Mesothelial cell of epicardium (in vitro differentiated cells): ENCODE data around the gene MOGAT1. TPM values are rescaled to one million over a fixed set of nuclear protein-coding genes. Genes with fewer than 3 reads are reported as not detected.

Experiments
- DNase-seq, 2 experiments: peaks; one replicate each; pipeline ENCODE4 v3.0.0; 2021; ENCODE audit warnings: low spot score in 2 of 2; ENCODE audit not compliant: unreplicated experiment in 2 of 2
- H3K27ac Mint-ChIP-seq: 2 replicates; pipeline ENCODE4 v1.8.0; 2021; ENCODE audit warnings: mixed read lengths
- H3K27me3 Mint-ChIP-seq: 2 replicates; pipeline ENCODE4 v1.8.0; 2021; ENCODE audit warnings: low read depth, mixed read lengths
- H3K36me3 Mint-ChIP-seq: 2 replicates; pipeline ENCODE4 v1.8.0; 2021; ENCODE audit warnings: mixed read lengths
- H3K4me1 Mint-ChIP-seq: 2 replicates; pipeline ENCODE4 v1.8.0; 2021; ENCODE audit warnings: mixed read lengths
- H3K4me3 Mint-ChIP-seq: 2 replicates; pipeline ENCODE4 v1.8.0; 2021; ENCODE audit warnings: mild to moderate bottlenecking, moderate library complexity, mixed read lengths
- H3K9me3 Mint-ChIP-seq: 2 replicates; pipeline ENCODE4 v1.8.0; 2021; ENCODE audit warnings: mixed read lengths
- total RNA-seq: library from RNA; stranded (reverse); gene quantifications from 3 replicates; pipeline ENCODE4 v1.2.1, GENCODE V29; 2021
- TF ChIP-seq, protein P1 (sequence below): fragments of 200-600 bp; sonication (generic); IDR thresholded peaks from one replicate; pipeline ENCODE4 v1.5.0; 2021; ENCODE audit warnings: antibody characterized with exemption; ENCODE audit not compliant: unreplicated experiment

The MOGAT1 gene
- total RNA-seq, 1 donor from 2014 or later, result not detected

DNA sequence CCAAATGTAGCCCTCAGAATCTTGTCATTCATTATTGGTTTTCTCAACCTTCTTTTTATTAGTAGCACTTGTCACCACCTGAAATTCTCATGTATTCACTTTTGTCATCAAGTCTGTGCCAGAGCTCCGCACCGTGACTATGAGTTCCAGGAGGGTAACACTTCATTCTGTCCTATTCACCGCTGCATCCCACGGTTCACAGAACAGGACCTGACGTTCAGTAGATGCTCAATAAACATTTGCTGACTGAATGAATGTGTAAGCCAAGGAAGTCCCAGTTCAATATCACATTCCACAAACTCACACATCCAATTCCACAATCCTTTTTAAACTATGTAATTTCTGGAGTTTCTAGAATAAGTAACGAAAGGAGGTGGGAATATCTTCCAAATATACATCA is 65.5 kb downstream of the MOGAT1 start:
- H3K27ac Mint-ChIP-seq, result no peak overlapping the region
- TF ChIP-seq, protein P1, sequence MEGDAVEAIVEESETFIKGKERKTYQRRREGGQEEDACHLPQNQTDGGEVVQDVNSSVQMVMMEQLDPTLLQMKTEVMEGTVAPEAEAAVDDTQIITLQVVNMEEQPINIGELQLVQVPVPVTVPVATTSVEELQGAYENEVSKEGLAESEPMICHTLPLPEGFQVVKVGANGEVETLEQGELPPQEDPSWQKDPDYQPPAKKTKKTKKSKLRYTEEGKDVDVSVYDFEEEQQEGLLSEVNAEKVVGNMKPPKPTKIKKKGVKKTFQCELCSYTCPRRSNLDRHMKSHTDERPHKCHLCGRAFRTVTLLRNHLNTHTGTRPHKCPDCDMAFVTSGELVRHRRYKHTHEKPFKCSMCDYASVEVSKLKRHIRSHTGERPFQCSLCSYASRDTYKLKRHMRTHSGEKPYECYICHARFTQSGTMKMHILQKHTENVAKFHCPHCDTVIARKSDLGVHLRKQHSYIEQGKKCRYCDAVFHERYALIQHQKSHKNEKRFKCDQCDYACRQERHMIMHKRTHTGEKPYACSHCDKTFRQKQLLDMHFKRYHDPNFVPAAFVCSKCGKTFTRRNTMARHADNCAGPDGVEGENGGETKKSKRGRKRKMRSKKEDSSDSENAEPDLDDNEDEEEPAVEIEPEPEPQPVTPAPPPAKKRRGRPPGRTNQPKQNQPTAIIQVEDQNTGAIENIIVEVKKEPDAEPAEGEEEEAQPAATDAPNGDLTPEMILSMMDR, result no peak
- peaks cover 14% of the 10 kb centered on the region for H3K4me1 Mint-ChIP-seq
- H3K4me3 Mint-ChIP-seq, result no peak overlapping the region
- no peaks in the 10 kb centered on the region for H3K36me3 Mint-ChIP-seq
- H3K27me3 Mint-ChIP-seq, result no peaks in the 10 kb centered on the region
- H3K9me3 Mint-ChIP-seq, result peaks cover 8% of the 10 kb centered on the region
- DNase-seq, result no peak

DNA sequence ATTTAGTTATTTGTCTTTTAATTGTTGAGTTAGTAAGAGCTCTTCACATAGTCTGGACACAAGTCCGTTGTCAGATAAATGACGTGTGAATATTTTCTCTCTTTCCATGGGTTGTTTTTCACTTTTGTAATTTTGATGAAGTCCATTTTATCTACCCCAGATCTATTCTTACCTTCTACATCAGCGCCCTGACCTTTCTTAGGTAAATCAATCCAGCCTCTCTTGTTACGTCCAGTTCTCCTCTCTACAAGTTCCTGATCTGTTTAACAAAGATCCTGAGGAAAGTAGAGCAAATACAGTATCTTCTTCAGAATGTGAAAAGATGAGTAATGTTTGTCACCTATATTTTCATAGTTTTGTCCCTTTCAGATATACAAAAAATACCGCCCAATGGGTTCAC is 66.9 kb downstream of the MOGAT1 start:
- no peak overlapping the region for H3K27ac Mint-ChIP-seq

DNA sequence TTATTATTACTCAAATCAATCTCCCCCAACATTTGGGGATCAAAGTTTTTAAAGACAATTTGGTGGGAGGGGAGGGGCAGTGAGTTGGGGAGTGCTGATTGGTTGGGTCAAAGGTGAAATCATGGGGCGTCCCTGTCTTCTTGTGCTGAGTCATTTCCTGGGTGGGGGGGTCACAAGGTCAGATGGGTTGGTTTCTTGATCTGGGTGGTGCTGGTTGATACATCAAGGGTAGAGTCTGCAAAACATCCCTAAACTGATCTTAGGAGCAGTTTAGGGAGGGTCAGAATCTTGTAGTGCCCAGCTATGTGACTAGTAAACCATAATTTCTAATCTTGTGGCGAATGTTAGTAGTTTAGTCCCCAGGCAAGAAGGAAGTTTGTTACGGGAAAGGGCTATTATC is 67.4 kb downstream of the MOGAT1 start:
- peaks cover 12% of the 10 kb centered on the region for H3K4me1 Mint-ChIP-seq
- TF ChIP-seq, protein P1, result no peak
- H3K36me3 Mint-ChIP-seq, result no peaks in the 10 kb centered on the region
- no peak for DNase-seq
- peaks cover 6% of the 10 kb centered on the region for H3K9me3 Mint-ChIP-seq
- H3K27me3 Mint-ChIP-seq, result no peaks in the 10 kb centered on the region
- no peak overlapping the region for H3K4me3 Mint-ChIP-seq
- H3K27ac Mint-ChIP-seq, result no peak overlapping the region

More for the DNA sequence above, 66.9 kb downstream of the MOGAT1 start:
- DNase-seq, result no peak
- Mint-ChIP-seq H3K4me3 (no peak overlapping the region), H3K4me1 (peaks cover 11% of the 10 kb centered on the region), H3K9me3 (peaks cover 6% of the 10 kb centered on the region), H3K27me3 (no peaks in the 10 kb centered on the region), H3K36me3 (no peaks in the 10 kb centered on the region)
- TF ChIP-seq, protein P1, result no peak

DNA sequence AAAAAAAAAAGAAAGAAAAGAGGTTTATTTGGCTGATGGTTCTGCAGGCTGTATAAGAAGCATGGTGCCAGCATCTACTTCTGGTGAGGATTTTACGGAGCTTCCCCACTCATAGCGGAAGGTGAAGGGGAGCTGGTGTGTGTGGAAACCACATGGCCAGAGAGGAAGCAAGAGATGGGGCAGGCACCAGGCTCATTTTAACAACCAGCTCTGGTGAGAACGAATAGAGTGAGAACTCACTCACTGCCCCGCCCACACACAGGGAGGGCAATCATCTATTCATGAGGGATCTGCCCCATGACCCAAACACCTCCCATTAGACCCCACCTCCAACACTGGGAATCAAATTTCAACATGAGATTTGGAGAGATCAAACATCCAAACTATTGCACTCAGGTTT is 68.5 kb downstream of the MOGAT1 start:
- Mint-ChIP-seq H3K4me1 (peaks cover 4% of the 10 kb centered on the region), H3K9me3 (peaks cover 6% of the 10 kb centered on the region), H3K4me3 (no peak overlapping the region), H3K27me3 (no peaks in the 10 kb centered on the region), H3K27ac (no peak overlapping the region), H3K36me3 (no peaks in the 10 kb centered on the region)
- TF ChIP-seq, protein P1, result no peak
- no peak for DNase-seq

DNA sequence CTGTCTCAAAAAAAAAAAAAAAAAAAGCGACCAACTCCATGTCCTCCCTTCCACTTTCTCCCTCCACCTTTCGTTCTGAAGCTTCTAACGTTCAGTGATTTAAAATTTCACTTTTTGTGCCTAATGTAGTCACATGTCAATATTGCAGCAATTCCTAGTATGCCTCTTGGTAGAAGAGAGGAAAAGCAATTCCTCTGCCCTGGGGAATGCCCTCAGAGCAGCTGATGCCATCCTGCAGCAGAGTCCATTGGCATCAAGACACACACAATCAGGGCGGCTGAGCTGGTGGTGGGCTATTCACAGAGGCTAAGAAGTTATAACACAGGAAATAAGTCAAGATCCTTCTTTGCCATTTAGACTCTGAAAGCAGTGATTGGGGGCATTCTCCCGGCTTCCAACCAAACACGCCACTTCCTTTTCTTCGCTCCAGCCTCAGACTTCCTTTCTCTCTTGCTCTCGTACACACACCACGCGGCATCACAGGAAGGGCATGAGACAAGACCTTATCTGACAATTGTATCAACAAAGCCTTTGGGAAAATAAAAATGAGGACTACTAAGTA is 71.9 kb downstream of the MOGAT1 start:
- no peaks in the 10 kb centered on the region for H3K27me3 Mint-ChIP-seq
- no peak for DNase-seq
- no peaks in the 10 kb centered on the region for H3K36me3 Mint-ChIP-seq
- no peak overlapping the region for H3K4me3 Mint-ChIP-seq
- peaks cover 3% of the 10 kb centered on the region for H3K9me3 Mint-ChIP-seq
- TF ChIP-seq, protein P1, result no peak
- no peak overlapping the region for H3K27ac Mint-ChIP-seq
- peaks cover 16% of the 10 kb centered on the region for H3K4me1 Mint-ChIP-seq
